Activated gamma-delta T cell (primary cell): Measurements from ENCODE around the gene KLHL29.

Experiments used
- DNase-seq: peaks from one replicate; lab custom pipeline; 2025; lab: John Stamatoyannopoulos, UW

KLHL29 gene

GRCh38 chr2:23659328-23659727, 274.3 kb downstream of the KLHL29 start:
- DNase-seq = no peak

- DNase-seq = no peak
These were observed 274.8 kb downstream of the KLHL29 start for GRCh38 chr2:23659773-23660172.

- no peak for DNase-seq
These were observed 275.3 kb downstream of the KLHL29 start for GRCh38 chr2:23660237-23660636.

GRCh38 chr2:23661276-23662050, 276.5 kb downstream of the KLHL29 start:
- no peak for DNase-seq

- no peak for DNase-seq
These were observed 277.5 kb downstream of the KLHL29 start for GRCh38 chr2:23662466-23662865.

GRCh38 chr2:23662941-23663920, 278.3 kb downstream of the KLHL29 start:
- DNase-seq = no peak

GRCh38 chr2:23664066-23664788, 279.2 kb downstream of the KLHL29 start:
- DNase-seq = no peak

GRCh38 chr2:23666241-23666979, 281.4 kb downstream of the KLHL29 start:
- no peak for DNase-seq

GRCh38 chr2:23666980-23667357, 282.0 kb downstream of the KLHL29 start:
- no peak for DNase-seq

GRCh38 chr2:23668756-23669304, 283.9 kb downstream of the KLHL29 start:
- no peak for DNase-seq

- no peak for DNase-seq
These were observed 284.6 kb downstream of the KLHL29 start for GRCh38 chr2:23669413-23670244.

- DNase-seq = no peak
These were observed 285.2 kb downstream of the KLHL29 start for GRCh38 chr2:23670245-23670592.

GRCh38 chr2:23673082-23673481, 288.1 kb downstream of the KLHL29 start:
- DNase-seq = no peak

GRCh38 chr2:23673830-23674679, 289.1 kb downstream of the KLHL29 start:
- no peak for DNase-seq

GRCh38 chr2:23675506-23675905, 290.5 kb downstream of the KLHL29 start:
- DNase-seq = no peak

- no peak for DNase-seq
These were observed 292.9 kb downstream of the KLHL29 start for GRCh38 chr2:23677836-23678235.

- DNase-seq = no peak
These were observed 294.1 kb downstream of the KLHL29 start for GRCh38 chr2:23679044-23679443.

- DNase-seq = no peak
These were observed 296.0 kb downstream of the KLHL29 start for GRCh38 chr2:23680951-23681350.

GRCh38 chr2:23681356-23682140, 296.6 kb downstream of the KLHL29 start:
- DNase-seq = no peak
